ENCODE results near the gene MUC22. TPM values are rescaled to one million over a fixed set of nuclear protein-coding genes. Genes with fewer than 3 reads are reported as not detected.

MUC22 gene
- total and polyA plus RNA-seq, 2 donors from 2014 or later: not detected

DNA sequence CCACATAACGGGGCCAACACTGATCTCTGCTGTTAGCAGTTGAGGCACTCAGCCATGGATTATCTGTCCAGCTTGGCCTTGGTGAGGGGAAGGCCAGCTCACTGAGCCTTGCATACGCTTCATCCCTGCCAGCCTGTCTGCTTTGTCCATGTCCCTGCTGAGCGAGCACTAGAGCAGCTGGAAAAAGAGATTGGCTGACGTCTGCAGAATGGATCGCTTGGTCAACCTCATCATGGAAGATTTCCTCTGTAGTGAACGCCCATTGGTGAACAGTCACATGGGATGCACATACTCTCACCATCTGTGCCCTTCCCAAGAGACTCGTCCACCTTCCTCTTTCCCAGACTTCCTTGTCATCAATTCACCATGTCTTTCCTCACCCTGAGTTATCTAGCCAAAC lies 26.9 kb downstream of the MUC22 start:
- H3K4me1 ChIP-seq (ENCODE audit: control insufficient read depth in 2 of 3, insufficient read depth in 2 of 3, low read depth in 1 of 3, low read length in 3 of 3): peaks cover 0 to 3% (median 0%) of the 10 kb centered on the region in 3 donors
- intact Hi-C loops (cut with DNase I): no loop called here
- TF ChIP-seq CTCF (IDR thresholded peaks at IDR 0.05; ENCODE audit: borderline replicate concordance, extremely low read depth, insufficient read depth): no peak
- no peaks in the 10 kb centered on the region for H3K27me3 ChIP-seq (ENCODE audit: control insufficient read depth, insufficient read depth, low read length)
- FAIRE-seq (no peak), DNase-seq (no peak)
- H3K36me3 ChIP-seq (ENCODE audit: control insufficient read depth in 2 of 3, insufficient read depth in 3 of 3, low read length in 3 of 3): no peaks in the 10 kb centered on the region
- H3K27ac ChIP-seq (ENCODE audit: low read depth in 2 of 2, low read length in 2 of 2): no peak overlapping the region
- no peak overlapping the region for H3K9ac ChIP-seq (ENCODE audit: low read length in 3 of 3)
- no peaks in the 10 kb centered on the region for H3K9me3 ChIP-seq (ENCODE audit: control insufficient read depth in 2 of 3, insufficient read depth in 1 of 3, low read length in 3 of 3)
- no peak overlapping the region for H3K4me3 ChIP-seq (ENCODE audit: low read length in 3 of 3)

GRCh38 chr6:31037682-31038081 lies 27.4 kb downstream of the MUC22 start:
- H3K4me3 ChIP-seq (ENCODE audit: low read length in 3 of 3): no peak overlapping the region
- peaks cover 0 to 3% (median 0%) of the 10 kb centered on the region in 3 donors for H3K4me1 ChIP-seq (ENCODE audit: control insufficient read depth in 2 of 3, insufficient read depth in 2 of 3, low read depth in 1 of 3, low read length in 3 of 3)
- intact Hi-C loops (cut with DNase I): no loop called here
- no peaks in the 10 kb centered on the region for H3K27me3 ChIP-seq (ENCODE audit: control insufficient read depth, insufficient read depth, low read length)
- no peak overlapping the region for H3K27ac ChIP-seq (ENCODE audit: low read depth in 2 of 2, low read length in 2 of 2)
- FAIRE-seq (no peak), DNase-seq (peak in 3 of 5 donors; percentile 14 to 53 (median 42))
- H3K36me3 ChIP-seq (ENCODE audit: control insufficient read depth in 2 of 3, insufficient read depth in 3 of 3, low read length in 3 of 3): no peaks in the 10 kb centered on the region
- H3K9ac ChIP-seq (ENCODE audit: low read length in 3 of 3): no peak overlapping the region
- H3K9me3 ChIP-seq (ENCODE audit: control insufficient read depth in 2 of 3, insufficient read depth in 1 of 3, low read length in 3 of 3): no peaks in the 10 kb centered on the region
- TF ChIP-seq CTCF (IDR thresholded peaks at IDR 0.05; ENCODE audit: borderline replicate concordance, extremely low read depth, insufficient read depth): no peak

DNA sequence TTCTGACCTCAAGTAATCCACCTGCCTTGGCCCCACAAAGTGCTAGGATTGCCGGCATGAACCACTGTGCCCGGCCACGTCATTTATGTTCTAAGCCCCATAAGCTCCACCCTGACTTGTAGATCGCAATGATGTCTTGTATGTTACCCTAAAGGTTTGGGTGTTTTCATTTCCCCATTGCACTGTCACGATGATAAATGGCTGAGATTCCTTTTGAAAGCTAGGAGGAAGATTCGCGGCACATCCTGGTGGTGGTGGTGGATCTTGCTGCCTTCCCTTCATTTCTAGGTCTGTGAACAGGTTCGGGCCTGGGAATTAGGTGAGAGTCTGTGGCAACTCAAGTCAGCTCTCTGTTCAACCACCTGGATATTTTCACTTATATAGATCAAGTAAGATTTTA lies 28.3 kb downstream of the MUC22 start:
- no peak for DNase-seq
- no peak for FAIRE-seq
- H3K27me3 ChIP-seq (ENCODE audit: control insufficient read depth, insufficient read depth, low read length): no peaks in the 10 kb centered on the region
- intact Hi-C loops (cut with DNase I): no loop called here
- H3K9ac ChIP-seq (ENCODE audit: low read length in 3 of 3): no peak overlapping the region
- no peak overlapping the region for H3K27ac ChIP-seq (ENCODE audit: low read depth in 2 of 2, low read length in 2 of 2)
- H3K9me3 ChIP-seq (ENCODE audit: control insufficient read depth in 2 of 3, insufficient read depth in 1 of 3, low read length in 3 of 3): no peaks in the 10 kb centered on the region
- TF ChIP-seq CTCF (IDR thresholded peaks at IDR 0.05; ENCODE audit: borderline replicate concordance, extremely low read depth, insufficient read depth): no peak
- H3K4me1 ChIP-seq (ENCODE audit: control insufficient read depth in 2 of 3, insufficient read depth in 2 of 3, low read depth in 1 of 3, low read length in 3 of 3): peaks cover 0 to 3% (median 0%) of the 10 kb centered on the region in 3 donors
- no peaks in the 10 kb centered on the region for H3K36me3 ChIP-seq (ENCODE audit: control insufficient read depth in 2 of 3, insufficient read depth in 3 of 3, low read length in 3 of 3)
- H3K4me3 ChIP-seq (ENCODE audit: low read length in 3 of 3): no peak overlapping the region

GRCh38 chr6:31040801-31041200 lies 30.5 kb downstream of the MUC22 start:
- H3K27me3 ChIP-seq (ENCODE audit: control insufficient read depth, insufficient read depth, low read length): no peaks in the 10 kb centered on the region
- H3K36me3 ChIP-seq (ENCODE audit: control insufficient read depth in 2 of 3, insufficient read depth in 3 of 3, low read length in 3 of 3): no peaks in the 10 kb centered on the region
- intact Hi-C loops (cut with DNase I): no loop called here
- no peak for TF ChIP-seq CTCF (IDR thresholded peaks at IDR 0.05; ENCODE audit: borderline replicate concordance, extremely low read depth, insufficient read depth)
- H3K4me3 ChIP-seq (ENCODE audit: low read length in 3 of 3): peak overlapping the region in 1 of 3 donors; percentile 51
- H3K27ac ChIP-seq (ENCODE audit: low read depth in 2 of 2, low read length in 2 of 2): peak overlapping the region in 1 of 2 donors; percentile 16
- DNase-seq (peak in 1 of 5 donors; percentile 16), FAIRE-seq (no peak)
- no peak overlapping the region for H3K9ac ChIP-seq (ENCODE audit: low read length in 3 of 3)
- no peaks in the 10 kb centered on the region for H3K9me3 ChIP-seq (ENCODE audit: control insufficient read depth in 2 of 3, insufficient read depth in 1 of 3, low read length in 3 of 3)
- peaks cover 0 to 3% (median 0%) of the 10 kb centered on the region in 3 donors for H3K4me1 ChIP-seq (ENCODE audit: control insufficient read depth in 2 of 3, insufficient read depth in 2 of 3, low read depth in 1 of 3, low read length in 3 of 3)

All from kidney (tissue), 14 donors.